Measurements from ENCODE around the gene SCAMP4.

The SCAMP4 gene

DNA sequence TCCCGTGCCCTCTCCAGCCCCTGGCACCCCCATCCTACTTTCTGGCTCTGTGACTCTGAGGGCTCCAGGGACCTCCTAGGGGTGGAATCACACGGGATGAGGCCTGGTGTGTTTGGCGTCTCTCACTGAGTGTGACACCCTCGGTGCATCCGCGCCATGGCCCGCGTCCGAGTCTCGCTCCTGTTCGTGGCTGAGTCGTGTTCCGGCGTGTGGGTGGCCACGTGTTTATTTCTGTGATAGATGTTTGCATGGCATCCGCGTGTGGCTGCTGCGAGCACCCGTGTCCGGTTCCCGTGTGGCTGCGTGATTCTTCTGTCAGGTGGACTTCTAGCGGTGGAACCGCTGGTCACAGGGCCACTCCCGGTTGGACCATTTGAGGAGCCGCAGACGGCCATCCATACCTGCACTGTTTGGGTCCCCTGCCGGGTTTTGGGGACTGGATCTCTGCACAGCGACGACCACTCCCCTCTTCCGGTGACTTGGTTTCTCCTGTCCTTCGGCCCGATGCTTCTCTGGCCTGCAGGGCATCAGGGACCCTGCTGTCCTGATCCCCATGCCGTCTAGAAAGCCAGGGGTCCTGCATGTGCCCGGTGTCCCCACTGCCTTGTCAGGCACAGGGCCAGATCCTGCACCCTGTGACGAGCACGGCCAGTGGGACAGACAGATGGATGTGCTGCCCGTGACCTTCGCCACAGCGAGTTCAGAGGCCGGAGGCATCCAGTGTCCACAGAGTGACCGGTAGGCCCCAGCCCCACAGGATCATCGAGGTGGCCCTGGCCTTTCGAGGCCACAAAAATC is 44.3 kb downstream of the SCAMP4 start:
- no peak overlapping the region for H3K14ac ChIP-seq (ENCODE audit: low read length)
- peaks cover 16 to 58% of the 10 kb centered on the region in 2 donors for H3K36me3 ChIP-seq (replicated peaks in 1 of 2; ENCODE audit: control insufficient read depth in 2 of 2, insufficient read depth in 2 of 2, low read length in 2 of 2)
- H3K27me3 ChIP-seq (ENCODE audit: control insufficient read depth in 3 of 3, insufficient read depth in 3 of 3, low read depth in 1 of 3, low read length in 3 of 3) = no peaks in the 10 kb centered on the region
- H4K8ac ChIP-seq (ENCODE audit: low read depth, low read length) = no peak overlapping the region
- no peak overlapping the region for H4K91ac ChIP-seq (ENCODE audit: low read depth, low read length, poor library complexity)
- no CpG with 5 or more reads among the region's 44 CpGs for WGBS, 2 donors (ENCODE audit: extremely low coverage in 2 of 2, insufficient read length in 2 of 2, insufficient replicate concordance in 1 of 2)
- H3K9ac ChIP-seq (ENCODE audit: low read depth, low read length, poor library complexity) = no peak overlapping the region
- no peak overlapping the region for H2AK5ac ChIP-seq (ENCODE audit: low read depth, low read length)
- peak overlapping the region; percentile 24 for H2BK5ac ChIP-seq (ENCODE audit: low read length)
- no peak overlapping the region for H2AFZ ChIP-seq (ENCODE audit: low read length)
- H2BK15ac ChIP-seq (ENCODE audit: low read length) = no peak overlapping the region
- peak overlapping the region in 1 of 2 donors; percentile 31 for H3K4me3 ChIP-seq (ENCODE audit: low read length in 2 of 2)
- peaks cover 3 to 8% of the 10 kb centered on the region in 2 donors for H3K9me3 ChIP-seq (replicated peaks in 1 of 2; ENCODE audit: control insufficient read depth in 2 of 2, insufficient read depth in 1 of 2, low read depth in 1 of 2, low read length in 2 of 2)
- peaks cover 0 to under 1% of the 10 kb centered on the region in 2 donors for H3K4me1 ChIP-seq (ENCODE audit: control insufficient read depth in 2 of 2, insufficient read depth in 1 of 2, low read depth in 1 of 2, low read length in 2 of 2)
- no peak overlapping the region for H2BK12ac ChIP-seq (ENCODE audit: low read length)
- no peak for DNase-seq (ENCODE audit: low spot score)
- no peak overlapping the region for H3K4ac ChIP-seq (ENCODE audit: low read length)
- peaks cover 50% of the 10 kb centered on the region for H3K79me1 ChIP-seq (ENCODE audit: low read depth, low read length)
- H3K27ac ChIP-seq (replicated peaks; ENCODE audit: low read length) = no peak overlapping the region
- peak overlapping the region; percentile 85 for H3K23ac ChIP-seq (ENCODE audit: low read depth, low read length, poor library complexity)
- no peak overlapping the region for H2BK120ac ChIP-seq (ENCODE audit: low read depth, low read length)
- no peak overlapping the region for H3K4me2 ChIP-seq (ENCODE audit: insufficient read depth, low read length, poor library complexity, severe bottlenecking)
- peak overlapping the region; percentile 28 for H3K18ac ChIP-seq (ENCODE audit: low read length)

DNA sequence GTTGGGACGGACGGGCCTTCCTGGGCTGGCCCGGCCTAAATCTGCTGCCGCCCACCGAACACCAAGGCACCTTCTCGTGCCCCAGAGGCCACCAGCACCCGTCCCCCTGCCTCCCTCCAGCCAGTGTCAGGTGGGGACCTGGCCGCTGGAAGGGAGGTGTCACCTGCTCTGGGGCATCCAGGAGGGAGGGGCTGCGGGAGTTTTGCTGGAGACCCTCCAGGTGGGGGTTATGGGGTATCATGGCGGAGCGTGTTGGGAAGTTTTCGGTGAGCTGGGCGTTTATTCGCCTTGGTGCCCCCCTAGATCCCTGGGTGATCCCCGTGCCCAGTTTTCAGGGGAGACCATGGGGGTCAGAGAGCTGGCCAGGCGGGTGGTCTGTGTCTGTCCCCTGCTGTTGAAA is 45.4 kb downstream of the SCAMP4 start:
- Histone ChIP-seq H3K4me1 (ENCODE audit: control insufficient read depth in 2 of 2, insufficient read depth in 1 of 2, low read depth in 1 of 2, low read length in 2 of 2) (peaks cover 0 to 8% of the 10 kb centered on the region in 2 donors), H2BK5ac (ENCODE audit: low read length) (peak overlapping the region; percentile 24), H3K79me1 (ENCODE audit: low read depth, low read length) (peaks cover 51% of the 10 kb centered on the region), H2AK5ac (ENCODE audit: low read depth, low read length) (no peak overlapping the region), H3K23ac (ENCODE audit: low read depth, low read length, poor library complexity) (no peak overlapping the region), H3K9me3 (replicated peaks in 1 of 2; ENCODE audit: control insufficient read depth in 2 of 2, insufficient read depth in 1 of 2, low read depth in 1 of 2, low read length in 2 of 2) (peaks cover 3 to 8% of the 10 kb centered on the region in 2 donors), H2AFZ (ENCODE audit: low read length) (no peak overlapping the region), H3K18ac (ENCODE audit: low read length) (no peak overlapping the region), H3K36me3 (replicated peaks in 1 of 2; ENCODE audit: control insufficient read depth in 2 of 2, insufficient read depth in 2 of 2, low read length in 2 of 2) (peaks cover 16 to 62% of the 10 kb centered on the region in 2 donors), H2BK120ac (ENCODE audit: low read depth, low read length) (no peak overlapping the region), H2BK15ac (ENCODE audit: low read length) (no peak overlapping the region), H3K4me3 (ENCODE audit: low read length in 2 of 2) (no peak overlapping the region), H3K14ac (ENCODE audit: low read length) (no peak overlapping the region), H3K27me3 (ENCODE audit: control insufficient read depth in 3 of 3, insufficient read depth in 3 of 3, low read depth in 1 of 3, low read length in 3 of 3) (no peaks in the 10 kb centered on the region), H3K4me2 (ENCODE audit: insufficient read depth, low read length, poor library complexity, severe bottlenecking) (no peak overlapping the region), H4K91ac (ENCODE audit: low read depth, low read length, poor library complexity) (no peak overlapping the region), H3K27ac (replicated peaks; ENCODE audit: low read length) (no peak overlapping the region), H4K8ac (ENCODE audit: low read depth, low read length) (peak overlapping the region; percentile 43), H3K9ac (ENCODE audit: low read depth, low read length, poor library complexity) (no peak overlapping the region), H2BK12ac (ENCODE audit: low read length) (no peak overlapping the region), H3K4ac (ENCODE audit: low read length) (no peak overlapping the region)
- no peak for DNase-seq (ENCODE audit: low spot score)
- WGBS, 2 donors (ENCODE audit: extremely low coverage in 2 of 2, insufficient read length in 2 of 2, insufficient replicate concordance in 1 of 2) = no CpG with 5 or more reads among the region's 16 CpGs

DNA sequence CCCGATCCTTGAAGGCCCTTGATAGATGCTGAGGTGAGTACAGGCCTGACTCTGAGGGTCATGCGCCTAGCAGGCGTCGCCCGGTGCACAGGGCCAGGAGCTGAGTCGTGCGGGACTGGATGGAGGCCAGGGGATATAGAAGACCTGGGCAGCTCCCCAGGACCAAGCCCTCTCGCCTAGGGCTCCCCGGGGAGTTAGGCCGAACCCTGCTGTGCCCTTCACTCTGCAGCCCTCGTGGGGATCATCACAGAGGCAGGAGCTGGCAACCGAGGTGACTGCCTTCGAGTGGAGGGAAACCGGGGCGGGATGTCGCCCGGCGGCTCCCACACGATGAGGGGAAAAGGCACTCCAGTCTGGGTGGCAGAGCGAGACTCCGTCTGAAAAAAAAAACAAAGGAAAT is 47.4 kb downstream of the SCAMP4 start:
- DNase-seq (ENCODE audit: low spot score) = no peak
- Histone ChIP-seq H4K8ac (ENCODE audit: low read depth, low read length) (no peak overlapping the region), H3K4me2 (ENCODE audit: insufficient read depth, low read length, poor library complexity, severe bottlenecking) (no peak overlapping the region), H2BK5ac (ENCODE audit: low read length) (no peak overlapping the region), H3K14ac (ENCODE audit: low read length) (no peak overlapping the region), H3K4me3 (ENCODE audit: low read length in 2 of 2) (no peak overlapping the region), H2AFZ (ENCODE audit: low read length) (no peak overlapping the region), H3K27me3 (ENCODE audit: control insufficient read depth in 3 of 3, insufficient read depth in 3 of 3, low read depth in 1 of 3, low read length in 3 of 3) (no peaks in the 10 kb centered on the region), H2BK15ac (ENCODE audit: low read length) (no peak overlapping the region), H3K27ac (replicated peaks; ENCODE audit: low read length) (no peak overlapping the region), H3K9me3 (replicated peaks in 1 of 2; ENCODE audit: control insufficient read depth in 2 of 2, insufficient read depth in 1 of 2, low read depth in 1 of 2, low read length in 2 of 2) (peaks cover 3 to 8% of the 10 kb centered on the region in 2 donors), H3K36me3 (replicated peaks in 1 of 2; ENCODE audit: control insufficient read depth in 2 of 2, insufficient read depth in 2 of 2, low read length in 2 of 2) (peaks cover 16 to 56% of the 10 kb centered on the region in 2 donors), H4K91ac (ENCODE audit: low read depth, low read length, poor library complexity) (no peak overlapping the region), H3K4me1 (ENCODE audit: control insufficient read depth in 2 of 2, insufficient read depth in 1 of 2, low read depth in 1 of 2, low read length in 2 of 2) (peaks cover 0 to 10% of the 10 kb centered on the region in 2 donors), H3K79me1 (ENCODE audit: low read depth, low read length) (peaks cover 55% of the 10 kb centered on the region), H3K9ac (ENCODE audit: low read depth, low read length, poor library complexity) (no peak overlapping the region), H2BK120ac (ENCODE audit: low read depth, low read length) (no peak overlapping the region), H2AK5ac (ENCODE audit: low read depth, low read length) (no peak overlapping the region), H3K18ac (ENCODE audit: low read length) (no peak overlapping the region), H3K23ac (ENCODE audit: low read depth, low read length, poor library complexity) (no peak overlapping the region), H3K4ac (ENCODE audit: low read length) (no peak overlapping the region), H2BK12ac (ENCODE audit: low read length) (no peak overlapping the region)
- WGBS, 2 donors (ENCODE audit: extremely low coverage in 2 of 2, insufficient read length in 2 of 2, insufficient replicate concordance in 1 of 2) = no CpG with 5 or more reads among the region's 21 CpGs

DNA sequence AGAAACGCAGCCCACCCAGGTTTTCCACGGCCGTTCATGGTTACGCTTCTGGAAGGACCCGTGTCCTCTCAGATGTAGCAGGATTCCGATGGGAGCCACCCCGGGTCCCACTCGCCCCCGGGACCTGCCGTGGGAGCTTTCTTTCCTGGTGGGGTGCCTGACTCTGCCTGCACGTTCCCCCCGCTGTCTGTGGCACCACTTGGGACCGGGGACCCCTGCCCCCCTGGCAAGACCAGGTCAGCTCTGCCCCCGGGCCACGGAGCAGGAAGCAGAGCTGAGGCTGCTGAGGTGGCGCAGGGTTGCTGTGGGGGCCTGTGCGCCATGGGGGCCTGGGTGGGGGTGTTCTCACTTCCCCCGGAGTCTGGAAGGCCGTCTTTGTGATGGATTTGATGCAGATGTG is 47.8 kb downstream of the SCAMP4 start:
- Histone ChIP-seq H3K27ac (replicated peaks; ENCODE audit: low read length) (no peak overlapping the region), H3K18ac (ENCODE audit: low read length) (no peak overlapping the region), H2BK12ac (ENCODE audit: low read length) (no peak overlapping the region)

More for the DNA sequence above, 47.8 kb downstream of the SCAMP4 start:
- no peak overlapping the region for H3K4ac ChIP-seq (ENCODE audit: low read length)
- no peak overlapping the region for H2BK5ac ChIP-seq (ENCODE audit: low read length)
- no peak overlapping the region for H4K91ac ChIP-seq (ENCODE audit: low read depth, low read length, poor library complexity)
- H3K9ac ChIP-seq (ENCODE audit: low read depth, low read length, poor library complexity) = no peak overlapping the region
- WGBS, 2 donors (ENCODE audit: extremely low coverage in 2 of 2, insufficient read length in 2 of 2, insufficient replicate concordance in 1 of 2) = no CpG with 5 or more reads among the region's 19 CpGs
- H2BK120ac ChIP-seq (ENCODE audit: low read depth, low read length) = no peak overlapping the region
- no peak overlapping the region for H2BK15ac ChIP-seq (ENCODE audit: low read length)
- H2AFZ ChIP-seq (ENCODE audit: low read length) = no peak overlapping the region
- H3K27me3 ChIP-seq (ENCODE audit: control insufficient read depth in 3 of 3, insufficient read depth in 3 of 3, low read depth in 1 of 3, low read length in 3 of 3) = no peaks in the 10 kb centered on the region
- H3K23ac ChIP-seq (ENCODE audit: low read depth, low read length, poor library complexity) = peak overlapping the region; percentile 55
- peaks cover 0 to 10% of the 10 kb centered on the region in 2 donors for H3K4me1 ChIP-seq (ENCODE audit: control insufficient read depth in 2 of 2, insufficient read depth in 1 of 2, low read depth in 1 of 2, low read length in 2 of 2)
- no peak overlapping the region for H4K8ac ChIP-seq (ENCODE audit: low read depth, low read length)
- no peak overlapping the region for H3K4me3 ChIP-seq (ENCODE audit: low read length in 2 of 2)
- H3K9me3 ChIP-seq (replicated peaks in 1 of 2; ENCODE audit: control insufficient read depth in 2 of 2, insufficient read depth in 1 of 2, low read depth in 1 of 2, low read length in 2 of 2) = peaks cover 3 to 8% of the 10 kb centered on the region in 2 donors
- peak overlapping the region; percentile 3 for H3K14ac ChIP-seq (ENCODE audit: low read length)
- DNase-seq (ENCODE audit: low spot score) = no peak
- H3K4me2 ChIP-seq (ENCODE audit: insufficient read depth, low read length, poor library complexity, severe bottlenecking) = no peak overlapping the region
- H3K79me1 ChIP-seq (ENCODE audit: low read depth, low read length) = peaks cover 59% of the 10 kb centered on the region
- H2AK5ac ChIP-seq (ENCODE audit: low read depth, low read length) = no peak overlapping the region
- H3K36me3 ChIP-seq (replicated peaks in 1 of 2; ENCODE audit: control insufficient read depth in 2 of 2, insufficient read depth in 2 of 2, low read length in 2 of 2) = peaks cover 16 to 56% of the 10 kb centered on the region in 2 donors

Data from neuronal stem cell (in vitro differentiated cells).